Transverse colon (tissue), 4 donors: Measurements from ENCODE around the gene HMGXB3. TPM values are rescaled to one million over a fixed set of nuclear protein-coding genes. Genes with fewer than 3 reads are reported as not detected.
A peak's percentile ranks its signal among the peaks of the same experiment; 100 is the strongest.

Experiments used
- DNase-seq: peaks from one replicate; pipeline ENCODE4 v3.0.0-alpha.2; 2019
- H3K27ac ChIP-seq, 4 donors: fragments of 200-600 bp; sonication (generic); 2 replicates each; pipeline ENCODE4 v1.5.1; 2016 to 2018; ENCODE audit warnings: inconsistent platforms in 4 of 4
- H3K27me3 ChIP-seq: fragments of 200-600 bp; sonication (generic); 2 replicates; pipeline ENCODE4 v1.5.1; 2017; ENCODE audit warnings: inconsistent platforms
- H3K36me3 ChIP-seq, 4 donors: fragments of 200-600 bp; sonication (generic); 2 replicates each; pipeline ENCODE4 v1.5.1; 2017 to 2019; ENCODE audit warnings: inconsistent platforms in 4 of 4
- H3K4me1 ChIP-seq, 4 donors: fragments of 200-600 bp; sonication (generic); 2 replicates each; pipeline ENCODE4 v1.5.1; 2017 to 2020; ENCODE audit warnings: inconsistent platforms in 4 of 4
- H3K4me3 ChIP-seq, 4 donors: fragments of 200-600 bp; sonication (generic); 1 replicate in 1 of 4; 2 replicates in 3 of 4; pipeline versions ENCODE4 v1.5.1 to v1.6.1; 2017 to 2019; ENCODE audit warnings: inconsistent platforms in 4 of 4
- H3K9me3 ChIP-seq, 2 donors: fragments of 200-600 bp; sonication (generic); 2 replicates each; pipeline ENCODE4 v1.5.1; 2017 to 2019; ENCODE audit warnings: inconsistent platforms in 2 of 2
- CTCF ChIP-seq, 5 experiments: fragments of 200-600 bp in 3 of 5; fragments of 450-650 bp in 2 of 5; sonication (generic) in 3 of 5; IDR thresholded peaks; 1 replicate in 2 of 5; 2 replicates in 3 of 5; pipeline ENCODE4 v1.5.1; 2016 to 2017; ENCODE audit warnings: antibody characterized with exemption in 5 of 5, inconsistent platforms in 3 of 5, mild to moderate bottlenecking in 2 of 5, moderate library complexity in 1 of 5
- EP300 ChIP-seq: sonication (generic); formaldehyde crosslinking; IDR thresholded peaks from one replicate; pipeline ENCODE4 v1.6.1; 2017; ENCODE audit warnings: antibody characterized with exemption, low read depth
- POLR2A ChIP-seq: fragments of 450-650 bp; IDR thresholded peaks from one replicate; pipeline ENCODE4 v1.6.1; 2016; ENCODE audit warnings: antibody characterized with exemption, mild to moderate bottlenecking, moderate library complexity
- POLR2AphosphoS5 ChIP-seq, 3 donors: sonication (generic); formaldehyde crosslinking; IDR thresholded peaks; one replicate each; pipeline ENCODE4 v1.6.1; 2016; ENCODE audit warnings: antibody characterized with exemption in 3 of 3
- WGBS, 2 donors: methylation state at CpG; one replicate each; pipeline ENCODE4 v1.1.5; 2018; ENCODE audit warnings: low coverage in 1 of 2; 5-methylcytosine and 5-hydroxymethylcytosine counted together
- in situ Hi-C, 4 donors: fragments of 200-750 bp; cut with MboI; loops; one replicate each; pipeline versions ENCODE4 v1.15.0 to v1.15.1; 2017; ENCODE audit warnings: low sequenced_read_pairs in 3 of 4, low pct_ligation_motif_present in 1 of 4, low pct_unique_long_range_greater_than_20kb in 1 of 4
- intact Hi-C: fragments of 100-400 bp; cut with DNase I; formaldehyde crosslinking; loops from one replicate; pipeline ENCODE4 v1.15.1; 2023; ENCODE audit warnings: low total_unique reads
- total RNA-seq, 4 donors: library from RNA; depleted of rRNA; stranded (reverse); fragments of >200 nt; gene quantifications; one replicate each; pipeline ENCODE4 v1.1.0, GENCODE V29; 2016

The HMGXB3 gene
- total RNA-seq, 4 donors from 2014 or later: 29.9 to 93.5 (median 38.1) TPM

- no peak for DNase-seq
- in situ Hi-C loops (no loop called here), intact Hi-C loops (no loop called here)
- Histone ChIP-seq H3K27ac (no peak overlapping the region), H3K4me3 (no peak overlapping the region), H3K36me3 (no peaks in the 10 kb centered on the region), H3K4me1 (peaks cover 11 to 50% (median 33%) of the 10 kb centered on the region in 4 donors), H3K27me3 (no peaks in the 10 kb centered on the region), H3K9me3 (no peaks in the 10 kb centered on the region)
- WGBS, 2 donors: 98 to 100% methylated on average over 2 to 3 of the region's 3 CpGs
- no peak for TF ChIP-seq POLR2A
These were observed 2.3 kb upstream of the HMGXB3 start for GRCh38 chr5:149998281-149998680.

- DNase-seq: no peak
- peak overlapping the region in 2 of 4 donors; percentile 96 to 99 for H3K4me3 ChIP-seq
- in situ Hi-C loops: no loop called here
- no peaks in the 10 kb centered on the region for H3K9me3 ChIP-seq
- no peaks in the 10 kb centered on the region for H3K36me3 ChIP-seq
- peaks cover 11 to 54% (median 33%) of the 10 kb centered on the region in 4 donors for H3K4me1 ChIP-seq
- TF ChIP-seq POLR2A (no peak), CTCF (IDR thresholded peaks at IDR 0.05) (no peak), EP300 (no peak), POLR2AphosphoS5 (IDR thresholded peaks at IDR 0.05) (no peak)
- H3K27me3 ChIP-seq: no peaks in the 10 kb centered on the region
- H3K27ac ChIP-seq: peak overlapping the region; percentile 93 to 99 (median 96)
- WGBS, 2 donors: 86 to 100% methylated on average over 1 to 3 of the region's 3 CpGs
- intact Hi-C loops: no loop called here
These were observed 1.2 kb upstream of the HMGXB3 start for GRCh38 chr5:149999359-149999758.

GRCh38 chr5:149999866-150000255 lies 678 bp upstream of the HMGXB3 start:
- H3K27me3 ChIP-seq: no peaks in the 10 kb centered on the region
- WGBS, 2 donors: 15 to 44% methylated on average over 2 to 7 of the region's 7 CpGs
- intact Hi-C loops: no loop called here
- DNase-seq: no peak
- no peaks in the 10 kb centered on the region for H3K36me3 ChIP-seq
- H3K4me3 ChIP-seq: peak overlapping the region; percentile 75 to 99 (median 92)
- in situ Hi-C loops: no loop called here
- TF ChIP-seq CTCF (IDR thresholded peaks at IDR 0.05) (no peak), POLR2AphosphoS5 (IDR thresholded peaks at IDR 0.05) (no peak), POLR2A (no peak), EP300 (no peak)
- peak overlapping the region; percentile 93 to 99 (median 96) for H3K27ac ChIP-seq
- peaks cover 11 to 54% (median 33%) of the 10 kb centered on the region in 4 donors for H3K4me1 ChIP-seq
- H3K9me3 ChIP-seq: no peaks in the 10 kb centered on the region

- Histone ChIP-seq H3K27me3 (no peaks in the 10 kb centered on the region), H3K36me3 (peaks cover 0 to 10% (median 0%) of the 10 kb centered on the region in 4 donors), H3K27ac (peak overlapping the region; percentile 93 to 99 (median 96)), H3K4me1 (peaks cover 11 to 48% (median 32%) of the 10 kb centered on the region in 4 donors), H3K4me3 (peak overlapping the region; percentile 75 to 99 (median 92)), H3K9me3 (no peaks in the 10 kb centered on the region)
- intact Hi-C loops (no loop called here), in situ Hi-C loops (no loop called here)
- 0 to 1% methylated on average over 5 to 42 of the region's 44 CpGs for whole genome bisulfite sequencing, 2 donors
- TF ChIP-seq POLR2AphosphoS5 (IDR thresholded peaks at IDR 0.05) (no peak), EP300 (no peak), POLR2A (no peak), CTCF (IDR thresholded peaks at IDR 0.05) (no peak)
- peak; percentile 57 for DNase-seq
These were observed 586 bp downstream of the HMGXB3 start for GRCh38 chr5:150000990-150001659.
